K562 (cell line): Measurements from ENCODE around the gene NRXN2. TPM values are rescaled to one million over a fixed set of nuclear protein-coding genes. Genes with fewer than 3 reads are reported as not detected.

Experiments
- ATAC-seq: fragments of 200-7000 bp; cut with Tn5 transposase; 3 replicates; pipeline ENCODE4 v1.9.1; 2020; ENCODE audit warnings: moderate library complexity
- BruUV-seq: library from RNA; stranded (reverse); fragments of 400-500 nt; replicated peaks from 2 replicates; lab custom pipeline; 2021; lab: Mats Ljungman, UMichigan
- CTCF ChIA-PET: fragments of 300-600 bp; formaldehyde crosslinking; extraction: SDS; loops from one replicate; lab custom pipeline; 2021; ENCODE audit warnings: low intra/inter-chr PET ratio; lab: Yijun Ruan, JAX
- POLR2A ChIA-PET: fragments of 300-600, 350-650 bp; sonication (Branson Sonifier 250); formaldehyde crosslinking; extraction: SDS; loops from one replicate; lab custom pipeline; 2021; ENCODE audit warnings: antibody characterized with exemption, inconsistent platforms; lab: Yijun Ruan, JAX
- DNase-seq, 4 experiments: peaks; one replicate each; pipeline versions ENCODE4 v3.0.0 to v3.0.0-alpha.2; 2011 to 2018; ENCODE audit warnings: low spot score in 3 of 4, mixed read lengths in 3 of 4; ENCODE audit errors: extremely low read depth in 1 of 4
- FAIRE-seq: peaks from 2 replicates; lab custom pipeline; 2011; peaks lifted over from hg19 to GRCh38; lab: Jason Lieb, UNC
- H2AFZ ChIP-seq: 2 replicates; pipeline ENCODE4 v1.6.0; 2011; ENCODE audit warnings: low read depth, low read length, control low read depth, inconsistent platforms
- H3K27ac ChIP-seq: fragments of 200-600 bp; 3 replicates; pipeline ENCODE4 v1.8.0; 2011; ENCODE audit warnings: low read depth, mild to moderate bottlenecking, control low read depth, inconsistent platforms, low read length, moderate library complexity, mixed read lengths; ENCODE audit errors: extremely low read depth
- H3K27me3 ChIP-seq, 2 experiments: fragments of 300-600 bp in 1 of 2; 2 replicates in 1 of 2; 3 replicates in 1 of 2; pipeline versions ENCODE4 v1.6.0 to v1.8.0; 2011; ENCODE audit warnings: inconsistent platforms in 2 of 2, low read length in 2 of 2, mild to moderate bottlenecking in 1 of 2, mixed read lengths in 1 of 2, moderate library complexity in 1 of 2; ENCODE audit not compliant: control insufficient read depth in 2 of 2, insufficient read depth in 2 of 2
- H3K36me3 ChIP-seq: fragments of 300-600 bp; 3 replicates; pipeline ENCODE4 v1.8.0; 2011; ENCODE audit warnings: mild to moderate bottlenecking, low read length, inconsistent platforms; ENCODE audit not compliant: control insufficient read depth, insufficient read depth
- H3K4me1 ChIP-seq, 2 experiments: fragments of 200-600 bp in 1 of 2; replicated peaks in 1 of 2; 2 replicates in 1 of 2; 3 replicates in 1 of 2; pipeline versions ENCODE4 v1.5.1 to v1.8.0; 2011; ENCODE audit warnings: inconsistent platforms in 2 of 2, low read length in 2 of 2, mild to moderate bottlenecking in 1 of 2, mixed read lengths in 1 of 2, moderate library complexity in 1 of 2; ENCODE audit not compliant: control insufficient read depth in 2 of 2, insufficient read depth in 2 of 2
- H3K4me2 ChIP-seq: 2 replicates; pipeline ENCODE4 v1.6.1; 2011; ENCODE audit warnings: low read length, control low read depth, inconsistent platforms, mixed read lengths; ENCODE audit not compliant: insufficient read depth
- H3K4me3 ChIP-seq: fragments of 200-600 bp; sonication (generic), shearing (Covaris generic); 2 replicates; pipeline ENCODE4 v1.5.1; 2016; ENCODE audit warnings: control low read depth, inconsistent platforms
- H3K79me2 ChIP-seq: fragments of 200-600 bp; 3 replicates; pipeline ENCODE4 v1.8.0; 2011; ENCODE audit warnings: low read length, inconsistent platforms; ENCODE audit not compliant: control insufficient read depth, insufficient read depth
- H3K9ac ChIP-seq, 2 experiments: 2 replicates each; pipeline versions ENCODE4 v1.6.0 to v1.6.1; 2011; ENCODE audit warnings: low read depth in 2 of 2, low read length in 2 of 2, control low read depth in 1 of 2, inconsistent platforms in 1 of 2, mild to moderate bottlenecking in 1 of 2, mixed read lengths in 1 of 2; ENCODE audit not compliant: insufficient read depth in 1 of 2
- H3K9me1 ChIP-seq: one replicate; pipeline ENCODE4 v1.6.0; 2011; ENCODE audit warnings: inconsistent platforms, mild to moderate bottlenecking, low read length, moderate library complexity; ENCODE audit not compliant: control insufficient read depth, insufficient read depth
- H3K9me3 ChIP-seq: replicated peaks from 2 replicates; pipeline ENCODE4 v1.5.1; 2011; ENCODE audit warnings: low read depth, low read length, inconsistent platforms; ENCODE audit not compliant: control insufficient read depth, insufficient read depth
- H4K20me1 ChIP-seq: replicated peaks from 2 replicates; pipeline ENCODE4 v1.6.1; 2011; ENCODE audit warnings: low read length, inconsistent platforms, mixed read lengths; ENCODE audit not compliant: control insufficient read depth, insufficient read depth
- CBX1 ChIP-seq: sonication (generic); IDR thresholded peaks from 2 replicates; pipeline ENCODE4 v1.6.1; 2016; ENCODE audit warnings: antibody characterized with exemption, low read depth, mild to moderate bottlenecking
- CREBBP ChIP-seq: IDR thresholded peaks from one replicate; pipeline ENCODE4 v1.6.1; 2012; ENCODE audit warnings: low read depth, mild to moderate bottlenecking, control low read depth, inconsistent platforms, low read length
- ELF1 ChIP-seq: fragments of 200-800 bp; sonication (Bioruptor generic); IDR thresholded peaks from 2 replicates; pipeline ENCODE4 v1.6.1; 2016; ENCODE audit warnings: missing genetic modification characterization, missing compliant biosample characterization
- ERF ChIP-seq: fragments of 450-650 bp; formaldehyde crosslinking; IDR thresholded peaks from 2 replicates; pipeline ENCODE4 v1.4.0; 2020; ENCODE audit warnings: mild to moderate bottlenecking, mixed read lengths
- MCM3 ChIP-seq: fragments of 450-650 bp; IDR thresholded peaks from 2 replicates; pipeline ENCODE4 v1.6.1; 2016
- MEIS2 ChIP-seq: fragments of 450-650 bp; IDR thresholded peaks from 2 replicates; pipeline ENCODE4 v1.6.1; 2014; ENCODE audit warnings: mild to moderate bottlenecking; ENCODE audit not compliant: partially characterized antibody
- NFE2 ChIP-seq: IDR thresholded peaks from 2 replicates; pipeline ENCODE4 v1.6.1; 2014; ENCODE audit warnings: antibody characterized with exemption, low read depth
- PHB2 ChIP-seq: fragments of 450-650 bp; IDR thresholded peaks from 2 replicates; pipeline ENCODE4 v1.6.1; 2017; ENCODE audit warnings: low read depth
- RAD21 ChIP-seq, 2 experiments: fragments of 250-450 bp in 1 of 2; fragments of 450-650 bp in 1 of 2; sonication (Bioruptor Pico) in 1 of 2; formaldehyde crosslinking in 1 of 2; IDR thresholded peaks in 1 of 2; conservative IDR thresholded peaks in 1 of 2; 2 replicates each; pipeline versions ENCODE4 v1.4.0 to v1.8.0; 2020 to 2022; ENCODE audit warnings: mild to moderate bottlenecking in 2 of 2, moderate library complexity in 1 of 2
- RB1 ChIP-seq: fragments of 450-650 bp; IDR thresholded peaks from 2 replicates; pipeline ENCODE4 v1.6.1; 2017; ENCODE audit warnings: low read depth, mild to moderate bottlenecking
- TRIM24 ChIP-seq, 2 experiments: fragments of 450-650 bp; IDR thresholded peaks; 2 replicates each; pipeline ENCODE4 v1.6.1; 2016
- ZNF518B ChIP-seq: fragments of 250-450 bp; sonication (Bioruptor Pico); IDR thresholded peaks from 2 replicates; pipeline ENCODE4 v1.5.0; 2021; ENCODE audit warnings: mild to moderate bottlenecking, moderate library complexity
- WGBS: fragments of 100-300 bp; shearing (Covaris generic); methylation state at CpG from one replicate; pipeline ENCODE4 v1.1.6; 2016; ENCODE audit warnings: low coverage, mixed read lengths; ENCODE audit not compliant: insufficient coverage; ENCODE audit errors: missing lambda C conversion rate; 5-methylcytosine and 5-hydroxymethylcytosine counted together
- in situ Hi-C: fragments of 300-500 bp; cut with MboI; formaldehyde crosslinking; loops from 4 replicates; pipeline ENCODE4 v1.15.0; 2018; ENCODE audit warnings: inconsistent platforms, mixed read lengths
- intact Hi-C: fragments of 100-400 bp; cut with micrococcal nuclease; formaldehyde crosslinking; loops from 2 replicates; pipeline ENCODE4 v1.14.2; 2022
- polyA plus RNA-seq, 8 experiments: library from polyadenylated mRNA; depleted of rRNA in 4 of 8; stranded (reverse) in 5 of 8; unstranded in 3 of 8; fragments of >200 nt; fragmentation: Nextera tagmentation in 2 of 8; fragmentation: Illumina TruSeq in 1 of 8; extraction: Ambion mirVana in 2 of 8; extraction: Trizol in 1 of 8; gene quantifications; 2 replicates each; pipeline versions ENCODE4 v1.2.1 to v1.2.3, GENCODE V29; 2011 to 2014; ENCODE audit warnings: inconsistent platforms in 1 of 8, missing spikeins in 1 of 8
- total RNA-seq, 7 experiments: library from RNA; depleted of rRNA in 6 of 7; stranded (reverse); fragments of >200 nt in 6 of 7; fragmentation: Illumina TruSeq in 2 of 7; extraction: Trizol in 2 of 7; gene quantifications; 2 replicates each; pipeline versions ENCODE4 v1.2.1 to v1.2.3, GENCODE V29; 2011 to 2021; ENCODE audit warnings: low replicate concordance in 1 of 7

NRXN2 gene
- total and polyA plus RNA-seq, 9 of the 15 experiments (the other 6 are each of a cell fraction or from before 2014, with no cell fraction given): 0.07 to 0.47 (median 0.15) TPM; not detected in 4

- peak; percentile 42 to 76; a peak in 3 of 4 replicates for TF ChIP-seq RAD21 (CRISPR knock-in tag; conservative IDR thresholded peaks at IDR 0.05 in 1 of 2, IDR thresholded peaks at IDR 0.05 in 1 of 2)
- no peak for TF ChIP-seq ZNF518B
Measured at GRCh38 chr11:64650923-64651523, 72.0 kb downstream of the NRXN2 start (continued).

GRCh38 chr11:64649291-64649697, 73.7 kb downstream of the NRXN2 start:
- 15% methylated on average over 6 of the region's 6 CpGs for WGBS
- no peak overlapping the region for H2AFZ ChIP-seq
- in situ Hi-C loops: no loop called here
- H3K4me2 ChIP-seq: no peak overlapping the region
- ATAC-seq (peak; percentile 65), FAIRE-seq (peak; percentile 89), DNase-seq (peak; percentile 31 to 70 (median 48))
- H3K36me3 ChIP-seq: no peaks in the 10 kb centered on the region
- H3K27me3 ChIP-seq: peaks cover 0 to 46% of the 10 kb centered on the region in 2 experiments; a peak in 4 of 5 replicates
- CTCF ChIA-PET: interaction anchor here (0.7 to 1.9 kb wide), 2 partner anchors 160 to 201 kb away, joined by 3 to 7 read pairs; no protein-coding TSS in a partner anchor
- peaks cover 7 to 16% of the 10 kb centered on the region in 2 experiments; a peak in 4 of 5 replicates for H3K4me1 ChIP-seq
- POLR2A ChIA-PET: interaction anchor here (0.5 to 1.6 kb wide), 7 partner anchors 9 to 853 kb away, joined by 3 to 5 read pairs (median 3); partner anchors contain the start of gene ARL2
- H4K20me1 ChIP-seq: peaks cover 7% of the 10 kb centered on the region; the same call in 1 of the 2 replicates
- H3K9ac ChIP-seq: no peak overlapping the region
- H3K4me3 ChIP-seq: no peak overlapping the region
- intact Hi-C loops: loop anchor here (1.0 to 5.0 kb wide), 4 partner anchors 18 to 292 kb away; partner anchors contain the start of gene RPS6KA4
- no TSS peak for BruUV-seq
- no peaks in the 10 kb centered on the region for H3K79me2 ChIP-seq
- H3K9me3 ChIP-seq: no peaks in the 10 kb centered on the region
- H3K27ac ChIP-seq: no peak overlapping the region
- H3K9me1 ChIP-seq: no peaks in the 10 kb centered on the region
- TF ChIP-seq MCM3 (no peak), NFE2 (no peak), MEIS2 (peak; percentile 35), CREBBP (no peak), RAD21 (CRISPR knock-in tag; conservative IDR thresholded peaks at IDR 0.05 in 1 of 2, IDR thresholded peaks at IDR 0.05 in 1 of 2) (peak; percentile 80 to 95), PHB2 (no peak), TRIM24 (IDR thresholded peaks at IDR 0.05) (no peak), ELF1 (tag) (no peak), CBX1 (no peak), RB1 (peak; percentile 37; the same call in 1 of the 2 replicates), ERF (CRISPR knock-in tag) (no peak)
